H9 (cell line): Measurements from ENCODE around the gene LGR5. TPM values are rescaled to one million over a fixed set of nuclear protein-coding genes. Genes with fewer than 3 reads are reported as not detected.

Experiments
- DNase-seq: peaks from one replicate; pipeline ENCODE4 v3.0.0-alpha.2; 2017
- H2AFZ ChIP-seq: one replicate; pipeline ENCODE4 v1.6.1; 2013; ENCODE audit warnings: mild to moderate bottlenecking, low read length, control low read depth, moderate library complexity
- H2AK5ac ChIP-seq: 2 replicates; pipeline ENCODE4 v1.6.1; 2013; ENCODE audit warnings: low read length, control low read depth, mixed read lengths; ENCODE audit not compliant: insufficient read length
- H2BK120ac ChIP-seq: one replicate; pipeline ENCODE4 v1.6.1; 2013; ENCODE audit warnings: low read depth, mild to moderate bottlenecking, low read length, control low read depth, inconsistent platforms; ENCODE audit not compliant: poor library complexity, severe bottlenecking
- H2BK12ac ChIP-seq: 2 replicates; pipeline ENCODE4 v1.6.1; 2013; ENCODE audit warnings: low read length, control low read depth, mixed read lengths, low read depth; ENCODE audit not compliant: insufficient read length
- H2BK15ac ChIP-seq: 2 replicates; pipeline ENCODE4 v1.6.1; 2013; ENCODE audit warnings: low read depth, low read length, control low read depth
- H2BK20ac ChIP-seq: one replicate; pipeline ENCODE4 v1.6.1; 2013; ENCODE audit warnings: low read depth, mild to moderate bottlenecking, low read length, control low read depth, inconsistent platforms; ENCODE audit not compliant: poor library complexity, severe bottlenecking
- H2BK5ac ChIP-seq: 2 replicates; pipeline ENCODE4 v1.6.1; 2013; ENCODE audit warnings: low read length, control low read depth, mixed read lengths; ENCODE audit not compliant: insufficient read length
- H3K14ac ChIP-seq: 2 replicates; pipeline ENCODE4 v1.6.1; 2013; ENCODE audit warnings: low read length, control low read depth; ENCODE audit not compliant: insufficient read depth
- H3K18ac ChIP-seq: 2 replicates; pipeline ENCODE4 v1.6.1; 2013; ENCODE audit warnings: low read depth, mild to moderate bottlenecking, mixed read lengths, low read length, control low read depth; ENCODE audit not compliant: insufficient read length
- H3K23ac ChIP-seq: 2 replicates; pipeline ENCODE4 v1.6.1; 2013; ENCODE audit warnings: low read length, control low read depth, mixed read lengths, low read depth; ENCODE audit not compliant: insufficient read length
- H3K23me2 ChIP-seq: 2 replicates; pipeline ENCODE4 v1.6.1; 2013; ENCODE audit warnings: low read depth, mild to moderate bottlenecking, mixed read lengths, low read length, control low read depth; ENCODE audit not compliant: insufficient read length, poor library complexity, severe bottlenecking
- H3K27ac ChIP-seq: 2 replicates; pipeline ENCODE4 v1.5.1; 2013; ENCODE audit warnings: low read length, control low read depth, mixed read lengths, low read depth; ENCODE audit not compliant: insufficient read length
- H3K27me3 ChIP-seq: 2 replicates; pipeline ENCODE4 v1.6.1; 2013; ENCODE audit warnings: low read length, control low read depth, inconsistent platforms; ENCODE audit not compliant: insufficient read depth
- H3K4ac ChIP-seq: 2 replicates; pipeline ENCODE4 v1.6.1; 2013; ENCODE audit warnings: low read depth, mild to moderate bottlenecking, control low read depth, inconsistent platforms, low read length, moderate library complexity
- H3K4me1 ChIP-seq: 2 replicates; pipeline ENCODE4 v1.6.1; 2013; ENCODE audit warnings: low read length, control low read depth, inconsistent platforms; ENCODE audit not compliant: insufficient read depth
- H3K4me2 ChIP-seq: 2 replicates; pipeline ENCODE4 v1.6.1; 2013; ENCODE audit warnings: low read length, control low read depth, mixed read lengths; ENCODE audit not compliant: insufficient read length, insufficient read depth
- H3K56ac ChIP-seq: 2 replicates; pipeline ENCODE4 v1.6.1; 2013; ENCODE audit warnings: low read depth, mild to moderate bottlenecking, mixed read lengths, low read length, control low read depth; ENCODE audit not compliant: insufficient read length
- H3K79me1 ChIP-seq: 2 replicates; pipeline ENCODE4 v1.6.1; 2013; ENCODE audit warnings: low read depth, mild to moderate bottlenecking, moderate library complexity, low read length, control low read depth, inconsistent platforms; ENCODE audit not compliant: insufficient read depth, poor library complexity, severe bottlenecking
- H3K79me2 ChIP-seq: 2 replicates; pipeline ENCODE4 v1.6.1; 2013; ENCODE audit warnings: low read length, control low read depth, inconsistent platforms; ENCODE audit not compliant: insufficient read depth
- H3K9ac ChIP-seq: 2 replicates; pipeline ENCODE4 v1.6.1; 2013; ENCODE audit warnings: low read length, control low read depth, mixed read lengths; ENCODE audit not compliant: insufficient read length; ENCODE audit errors: extremely low read depth
- H3K9me3 ChIP-seq: one replicate; pipeline ENCODE4 v1.6.1; 2013; ENCODE audit warnings: low read depth, low read length, inconsistent platforms; ENCODE audit not compliant: control insufficient read depth
- H3T11ph ChIP-seq: one replicate; pipeline ENCODE4 v1.6.1; 2013; ENCODE audit warnings: mild to moderate bottlenecking, low read length, control low read depth, inconsistent platforms
- H4K20me1 ChIP-seq: one replicate; pipeline ENCODE4 v1.6.1; 2013; ENCODE audit not compliant: control insufficient read depth, insufficient read length, insufficient read depth
- H4K5ac ChIP-seq: 2 replicates; pipeline ENCODE4 v1.6.1; 2013; ENCODE audit warnings: low read depth, mild to moderate bottlenecking, mixed read lengths, low read length, control low read depth; ENCODE audit not compliant: insufficient read length
- H4K8ac ChIP-seq: replicated peaks from 2 replicates; pipeline ENCODE4 v1.6.1; 2013; ENCODE audit warnings: low read length, control low read depth, mixed read lengths, low read depth; ENCODE audit not compliant: insufficient read length
- H4K91ac ChIP-seq: 2 replicates; pipeline ENCODE4 v1.6.1; 2013; ENCODE audit warnings: low read depth, mild to moderate bottlenecking, moderate library complexity, mixed read lengths, low read length, control low read depth; ENCODE audit not compliant: insufficient read length
- H3K27ac Mint-ChIP-seq, 3 experiments: 2 replicates in 2 of 3; 3 replicates in 1 of 3; pipeline ENCODE4 v1.8.0; 2020 to 2021; ENCODE audit warnings: mixed read lengths in 3 of 3, mild to moderate bottlenecking in 1 of 3, moderate library complexity in 1 of 3
- H3K27me3 Mint-ChIP-seq: 2 replicates; pipeline ENCODE4 v1.8.0; 2021; ENCODE audit warnings: low read depth, mild to moderate bottlenecking, moderate library complexity, mixed read lengths
- H3K36me3 Mint-ChIP-seq, 3 experiments: 2 replicates in 2 of 3; 3 replicates in 1 of 3; pipeline ENCODE4 v1.8.0; 2020 to 2021; ENCODE audit warnings: low read depth in 3 of 3, mixed read lengths in 3 of 3; ENCODE audit not compliant: insufficient read depth in 1 of 3
- H3K4me1 Mint-ChIP-seq, 2 experiments: 2 replicates each; pipeline ENCODE4 v1.8.0; 2020; ENCODE audit warnings: mixed read lengths in 2 of 2
- H3K4me3 Mint-ChIP-seq, 2 experiments: 2 replicates in 1 of 2; 3 replicates in 1 of 2; pipeline ENCODE4 v1.8.0; 2020 to 2021; ENCODE audit warnings: mild to moderate bottlenecking in 2 of 2, mixed read lengths in 2 of 2, moderate library complexity in 1 of 2
- H3K9me3 Mint-ChIP-seq, 2 experiments: 2 replicates in 1 of 2; 3 replicates in 1 of 2; pipeline ENCODE4 v1.8.0; 2020; ENCODE audit warnings: mild to moderate bottlenecking in 2 of 2, mixed read lengths in 2 of 2, moderate library complexity in 1 of 2
- CTCF ChIP-seq: fragments of 200-600 bp; sonication (generic); conservative IDR thresholded peaks from 3 replicates; pipeline ENCODE4 v1.8.0; 2021; ENCODE audit warnings: antibody characterized with exemption, mild to moderate bottlenecking
- WGBS: extraction: QIAGEN DNeasy Blood & Tissue Kit; methylation state at CpG from one replicate; pipeline ENCODE4 v1.1.7; 2013; ENCODE audit warnings: missing lambda C conversion rate, low lambda C conversion rate, mixed read lengths; ENCODE audit not compliant: insufficient read length; ENCODE audit errors: extremely low coverage; 5-methylcytosine and 5-hydroxymethylcytosine counted together
- total RNA-seq: library from RNA; stranded (reverse); gene quantifications from 2 replicates; pipeline ENCODE4 v1.2.1, GENCODE V29; 2021

Gene LGR5
- total RNA-seq, 1 experiment from 2014 or later, result 0.09 TPM

- H3K23ac ChIP-seq, result no peak overlapping the region
- H3K9me3 ChIP-seq, result no peaks in the 10 kb centered on the region
- no peak overlapping the region for H3K18ac ChIP-seq
- H3K27me3 Mint-ChIP-seq, result no peaks in the 10 kb centered on the region
- no peak overlapping the region for H3K9ac ChIP-seq
- no peak overlapping the region for H3K4ac ChIP-seq
- H3K4me1 Mint-ChIP-seq, result peaks cover 8 to 9% of the 10 kb centered on the region in 2 experiments
- no peaks in the 10 kb centered on the region for H4K20me1 ChIP-seq
- no peak overlapping the region for H3T11ph ChIP-seq
- H3K14ac ChIP-seq, result no peak overlapping the region
- no CpG with 5 or more reads among the region's 2 CpGs for WGBS
- H3K56ac ChIP-seq, result no peak overlapping the region
- no peaks in the 10 kb centered on the region for H3K79me1 ChIP-seq
- H2AFZ ChIP-seq, result no peak overlapping the region
- H4K5ac ChIP-seq, result no peak overlapping the region
- no peak overlapping the region for H3K4me3 Mint-ChIP-seq
- no peak overlapping the region for H4K91ac ChIP-seq
- no peaks in the 10 kb centered on the region for H3K27me3 ChIP-seq
- no peak overlapping the region for H2BK15ac ChIP-seq
- H3K27ac Mint-ChIP-seq, result peak overlapping the region in 1 of 3 experiments; percentile 23; a peak in 1 of 7 replicates
- no peak overlapping the region for H2BK120ac ChIP-seq
- H2BK20ac ChIP-seq, result no peak overlapping the region
- no peak for TF ChIP-seq CTCF
- no peak overlapping the region for H3K27ac ChIP-seq
- H3K4me2 ChIP-seq, result no peak overlapping the region
- no peak overlapping the region for H4K8ac ChIP-seq
- H3K36me3 Mint-ChIP-seq, result no peaks in the 10 kb centered on the region
- no peaks in the 10 kb centered on the region for H3K79me2 ChIP-seq
- H2BK12ac ChIP-seq, result no peak overlapping the region
- no peaks in the 10 kb centered on the region for H3K23me2 ChIP-seq
- DNase-seq, result no peak
- H3K9me3 Mint-ChIP-seq, result no peaks in the 10 kb centered on the region
- H3K4me1 ChIP-seq, result no peaks in the 10 kb centered on the region; the same call in 1 of the 2 replicates
- H2BK5ac ChIP-seq, result no peak overlapping the region
- no peak overlapping the region for H2AK5ac ChIP-seq
These were observed 147.4 kb downstream of the LGR5 start for GRCh38 chr12:71587012-71587411.
